Chondrocyte (in vitro differentiated cells): Measurements from ENCODE around the gene NR0B2. TPM values are rescaled to one million over a fixed set of nuclear protein-coding genes. Genes with fewer than 3 reads are reported as not detected.

Source experiments
- DNase-seq: peaks from one replicate; pipeline ENCODE4 v3.0.0; 2021; ENCODE audit warnings: mixed read lengths, low spot score
- H3K27ac Mint-ChIP-seq: one replicate; pipeline ENCODE4 v1.8.0; 2021; ENCODE audit warnings: mild to moderate bottlenecking, moderate library complexity, mixed read lengths; ENCODE audit not compliant: unreplicated experiment
- H3K27me3 Mint-ChIP-seq: 2 replicates; pipeline ENCODE4 v1.8.0; 2021; ENCODE audit warnings: low read depth, mixed read lengths
- H3K36me3 Mint-ChIP-seq: 2 replicates; pipeline ENCODE4 v1.8.0; 2021; ENCODE audit warnings: low read depth, mixed read lengths
- H3K4me1 Mint-ChIP-seq: 2 replicates; pipeline ENCODE4 v1.8.0; 2021; ENCODE audit warnings: low read depth, mild to moderate bottlenecking, mixed read lengths
- H3K4me3 Mint-ChIP-seq: one replicate; pipeline ENCODE4 v1.8.0; 2021; ENCODE audit warnings: mild to moderate bottlenecking, moderate library complexity, mixed read lengths; ENCODE audit not compliant: unreplicated experiment
- H3K9me3 Mint-ChIP-seq: 2 replicates; pipeline ENCODE4 v1.8.0; 2021; ENCODE audit warnings: low read depth, mixed read lengths
- CTCF ChIP-seq: fragments of 200-600 bp; sonication (generic); IDR thresholded peaks from 2 replicates; pipeline ENCODE4 v1.5.0; 2021; ENCODE audit warnings: antibody characterized with exemption, mild to moderate bottlenecking, moderate library complexity
- total RNA-seq: library from RNA; stranded (reverse); gene quantifications from 3 replicates; pipeline ENCODE4 v1.2.1, GENCODE V29; 2021

NR0B2 gene
- total RNA-seq, 1 donor from 2014 or later = not detected

- Mint-ChIP-seq H3K36me3 (peaks cover 18% of the 10 kb centered on the region), H3K27ac (no peak overlapping the region), H3K9me3 (no peaks in the 10 kb centered on the region), H3K4me3 (no peak overlapping the region), H3K27me3 (no peaks in the 10 kb centered on the region), H3K4me1 (peaks cover 13% of the 10 kb centered on the region)
- TF ChIP-seq CTCF = no peak
- no peak for DNase-seq
Observed at GRCh38 chr1:26936823-26937222, 23.0 kb upstream of the NR0B2 start.

- TF ChIP-seq CTCF = no peak
- Mint-ChIP-seq H3K36me3 (peaks cover 20% of the 10 kb centered on the region), H3K9me3 (no peaks in the 10 kb centered on the region), H3K27ac (no peak overlapping the region), H3K4me3 (no peak overlapping the region), H3K4me1 (no peaks in the 10 kb centered on the region), H3K27me3 (no peaks in the 10 kb centered on the region)
- DNase-seq = no peak
Observed at GRCh38 chr1:26932531-26932930, 18.8 kb upstream of the NR0B2 start.

GRCh38 chr1:26923711-26924110 is 9.9 kb upstream of the NR0B2 start:
- H3K27ac Mint-ChIP-seq = peak overlapping the region; percentile 24
- peaks cover 12% of the 10 kb centered on the region for H3K36me3 Mint-ChIP-seq

GRCh38 chr1:26922901-26923300 is 9.1 kb upstream of the NR0B2 start:
- Mint-ChIP-seq H3K4me1 (peaks cover 25% of the 10 kb centered on the region), H3K27ac (no peak overlapping the region), H3K36me3 (peaks cover 6% of the 10 kb centered on the region), H3K9me3 (no peaks in the 10 kb centered on the region), H3K27me3 (no peaks in the 10 kb centered on the region), H3K4me3 (peak overlapping the region; percentile 95)
- DNase-seq = no peak
- no peak for TF ChIP-seq CTCF

More at GRCh38 chr1:26923711-26924110, 9.9 kb upstream of the NR0B2 start:
- no peak for TF ChIP-seq CTCF
- H3K4me1 Mint-ChIP-seq = peaks cover 25% of the 10 kb centered on the region
- no peaks in the 10 kb centered on the region for H3K27me3 Mint-ChIP-seq
- H3K9me3 Mint-ChIP-seq = no peaks in the 10 kb centered on the region
- no peak overlapping the region for H3K4me3 Mint-ChIP-seq
- no peak for DNase-seq

- no peak for TF ChIP-seq CTCF
- Mint-ChIP-seq H3K27me3 (no peaks in the 10 kb centered on the region), H3K27ac (peak overlapping the region; percentile 97), H3K36me3 (peaks cover 6% of the 10 kb centered on the region), H3K4me1 (peaks cover 25% of the 10 kb centered on the region), H3K4me3 (peak overlapping the region; percentile 95), H3K9me3 (no peaks in the 10 kb centered on the region)
- DNase-seq = no peak
Observed at GRCh38 chr1:26922431-26922729, 8.6 kb upstream of the NR0B2 start.
